Suprapubic skin (tissue), 4 donors: ENCODE results near the gene TOR2A.
A peak's percentile ranks its signal among the peaks of the same experiment; 100 is the strongest.

ENCODE experiments used
- EP300 ChIP-seq: sonication (generic); formaldehyde crosslinking; IDR thresholded peaks from one replicate; pipeline ENCODE4 v1.6.1; 2017; ENCODE audit warnings: antibody characterized with exemption
- POLR2A ChIP-seq, 2 donors: fragments of 450-650 bp; IDR thresholded peaks; one replicate each; pipeline ENCODE4 v1.6.1; 2017; ENCODE audit warnings: antibody characterized with exemption in 2 of 2, mild to moderate bottlenecking in 2 of 2, moderate library complexity in 2 of 2
- POLR2AphosphoS5 ChIP-seq, 3 donors: sonication (generic); formaldehyde crosslinking; IDR thresholded peaks; one replicate each; pipeline ENCODE4 v1.6.1; 2017; ENCODE audit warnings: antibody characterized with exemption in 3 of 3
- TF ChIP-seq, protein P1 (sequence below), 2 donors: fragments of 200-600 bp in 1 of 2; fragments of 450-650 bp in 1 of 2; sonication (generic) in 1 of 2; IDR thresholded peaks; one replicate each; pipeline ENCODE4 v1.5.1; 2016 to 2019; ENCODE audit warnings: antibody characterized with exemption in 2 of 2, mild to moderate bottlenecking in 1 of 2, moderate library complexity in 1 of 2

DNA sequence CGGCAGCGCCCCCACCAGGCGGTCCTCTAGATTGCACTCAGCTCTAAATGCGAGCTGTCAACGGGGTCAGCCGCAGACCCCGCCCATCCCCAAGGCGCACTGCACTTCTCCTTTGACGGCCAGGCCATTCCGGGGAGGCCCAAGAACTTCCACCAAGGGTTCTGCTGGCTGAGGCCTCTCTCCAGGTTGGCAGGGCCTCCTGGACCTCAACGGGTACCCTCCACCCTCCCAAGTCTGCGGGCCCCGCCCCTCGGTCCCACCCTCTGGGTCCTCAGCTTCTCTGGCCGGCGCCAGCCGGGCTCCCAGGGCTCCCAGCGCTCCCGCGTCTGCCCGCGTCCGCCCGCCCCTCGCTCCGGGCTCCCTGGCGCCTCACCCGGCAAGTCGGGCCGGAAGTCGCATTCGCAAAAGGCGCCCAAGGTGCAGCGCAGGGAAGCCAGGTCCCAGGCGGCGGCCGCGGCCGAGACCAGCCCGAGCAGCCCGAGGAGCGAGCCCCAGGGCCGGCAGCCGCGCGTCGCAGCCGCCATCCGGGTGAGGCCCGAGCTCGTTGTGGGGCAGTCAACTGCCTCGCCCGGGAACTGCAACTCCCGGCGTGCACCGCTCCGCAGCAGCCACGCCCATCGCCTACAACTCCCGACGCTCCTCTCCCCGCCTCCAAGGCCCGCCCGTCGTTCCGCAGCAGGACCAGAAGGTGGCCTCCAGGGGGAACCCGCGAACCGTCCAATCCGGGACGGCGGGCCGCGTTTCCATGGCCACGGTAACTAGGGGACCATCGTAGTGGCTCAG lies at the start of gene TOR2A:
- TF ChIP-seq POLR2AphosphoS5 (IDR thresholded peaks at IDR 0.05) (peak in 2 of 3 donors; percentile 54 to 89), POLR2A (IDR thresholded peaks at IDR 0.05) (peak in 1 of 2 donors; percentile 85), EP300 (no peak)
- TF ChIP-seq, protein P1, sequence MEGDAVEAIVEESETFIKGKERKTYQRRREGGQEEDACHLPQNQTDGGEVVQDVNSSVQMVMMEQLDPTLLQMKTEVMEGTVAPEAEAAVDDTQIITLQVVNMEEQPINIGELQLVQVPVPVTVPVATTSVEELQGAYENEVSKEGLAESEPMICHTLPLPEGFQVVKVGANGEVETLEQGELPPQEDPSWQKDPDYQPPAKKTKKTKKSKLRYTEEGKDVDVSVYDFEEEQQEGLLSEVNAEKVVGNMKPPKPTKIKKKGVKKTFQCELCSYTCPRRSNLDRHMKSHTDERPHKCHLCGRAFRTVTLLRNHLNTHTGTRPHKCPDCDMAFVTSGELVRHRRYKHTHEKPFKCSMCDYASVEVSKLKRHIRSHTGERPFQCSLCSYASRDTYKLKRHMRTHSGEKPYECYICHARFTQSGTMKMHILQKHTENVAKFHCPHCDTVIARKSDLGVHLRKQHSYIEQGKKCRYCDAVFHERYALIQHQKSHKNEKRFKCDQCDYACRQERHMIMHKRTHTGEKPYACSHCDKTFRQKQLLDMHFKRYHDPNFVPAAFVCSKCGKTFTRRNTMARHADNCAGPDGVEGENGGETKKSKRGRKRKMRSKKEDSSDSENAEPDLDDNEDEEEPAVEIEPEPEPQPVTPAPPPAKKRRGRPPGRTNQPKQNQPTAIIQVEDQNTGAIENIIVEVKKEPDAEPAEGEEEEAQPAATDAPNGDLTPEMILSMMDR (IDR thresholded peaks at IDR 0.05) = peak; percentile 93 to 99
